H1 (cell line): ENCODE results near the gene TTC3. TPM values are rescaled to one million over a fixed set of nuclear protein-coding genes. Genes with fewer than 3 reads are reported as not detected.

Source experiments
- CTCF ChIA-PET: fragments of 300-600 bp; sonication (Branson Sonifier 250); formaldehyde crosslinking; loops from one replicate; lab custom pipeline; 2021; ENCODE audit not compliant: partially characterized antibody; lab: Charles Lee
- POLR2A ChIA-PET: fragments of 300-600 bp; sonication (Branson Sonifier 250); formaldehyde crosslinking; loops from one replicate; lab custom pipeline; 2021; ENCODE audit warnings: inconsistent platforms; ENCODE audit not compliant: partially characterized antibody; lab: Charles Lee
- DNase-seq, 2 experiments: peaks; one replicate each; pipeline versions ENCODE4 v3.0.0 to v3.0.0-alpha.2; 2010 to 2022; ENCODE audit warnings: low spot score in 2 of 2, low read depth in 1 of 2, mixed read lengths in 1 of 2
- FAIRE-seq: peaks from 2 replicates; lab custom pipeline; 2011; peaks lifted over from hg19 to GRCh38; lab: Jason Lieb, UNC
- H2AFZ ChIP-seq: 2 replicates; pipeline ENCODE4 v1.8.1; 2012; ENCODE audit warnings: low read length, inconsistent platforms
- H2AK5ac ChIP-seq: 2 replicates; pipeline ENCODE4 v1.6.1; 2013; ENCODE audit warnings: low read depth, low read length
- H2BK120ac ChIP-seq: replicated peaks from 2 replicates; pipeline ENCODE3; 2013; ENCODE audit warnings: low read depth, low read length, inconsistent platforms
- H2BK12ac ChIP-seq: 2 replicates; pipeline ENCODE4 v1.6.1; 2013; ENCODE audit warnings: low read depth, low read length
- H2BK15ac ChIP-seq: 2 replicates; pipeline ENCODE4 v1.6.1; 2013; ENCODE audit warnings: low read length
- H2BK20ac ChIP-seq: 2 replicates; pipeline ENCODE4 v1.6.1; 2013; ENCODE audit warnings: low read length
- H2BK5ac ChIP-seq: 2 replicates; pipeline ENCODE4 v1.6.1; 2013; ENCODE audit warnings: low read depth, low read length
- H3K14ac ChIP-seq: 2 replicates; pipeline ENCODE4 v1.6.1; 2013; ENCODE audit warnings: inconsistent platforms; ENCODE audit not compliant: insufficient read length
- H3K18ac ChIP-seq: 2 replicates; pipeline ENCODE4 v1.6.1; 2013; ENCODE audit warnings: low read length; ENCODE audit errors: extremely low read depth
- H3K23ac ChIP-seq: 2 replicates; pipeline ENCODE4 v1.6.1; 2013; ENCODE audit warnings: inconsistent platforms; ENCODE audit not compliant: insufficient read length
- H3K23me2 ChIP-seq: 2 replicates; pipeline ENCODE4 v1.6.1; 2013; ENCODE audit warnings: low read depth, low read length
- H3K27ac ChIP-seq: 2 replicates; pipeline ENCODE4 v1.6.1; 2011; ENCODE audit warnings: low read depth, low read length, inconsistent platforms
- H3K27me3 ChIP-seq, 4 experiments: replicated peaks in 1 of 4; 1 replicate in 1 of 4; 2 replicates in 3 of 4; pipeline versions ENCODE4 v1.6.1 to v1.8.1; 2011 to 2013; ENCODE audit warnings: low read length in 3 of 4, mild to moderate bottlenecking in 3 of 4, inconsistent platforms in 2 of 4, mixed read lengths in 2 of 4, moderate library complexity in 1 of 4; ENCODE audit not compliant: control insufficient read depth in 3 of 4, insufficient read depth in 3 of 4; ENCODE audit errors: extremely low read depth in 1 of 4
- H3K36me3 ChIP-seq, 4 experiments: 2 replicates each; pipeline versions ENCODE4 v1.6.1 to v1.8.1; 2011 to 2013; ENCODE audit warnings: mild to moderate bottlenecking in 4 of 4, low read length in 3 of 4, moderate library complexity in 2 of 4, control low read depth in 1 of 4, inconsistent platforms in 1 of 4; ENCODE audit not compliant: insufficient read depth in 4 of 4, control insufficient read depth in 2 of 4
- H3K4ac ChIP-seq: replicated peaks from 2 replicates; pipeline ENCODE3; 2013; ENCODE audit warnings: low read length, low read depth, mixed read lengths, inconsistent platforms; ENCODE audit not compliant: insufficient read length
- H3K4me1 ChIP-seq, 4 experiments: replicated peaks in 1 of 4; 1 replicate in 1 of 4; 2 replicates in 3 of 4; pipeline versions ENCODE4 v1.6.1 to v1.8.1; 2011 to 2013; ENCODE audit warnings: low read length in 3 of 4, inconsistent platforms in 2 of 4, mixed read lengths in 1 of 4; ENCODE audit not compliant: insufficient read depth in 4 of 4, control insufficient read depth in 3 of 4
- H3K4me2 ChIP-seq, 2 experiments: 2 replicates each; pipeline versions ENCODE4 v1.6.1 to v1.8.1; 2011 to 2013; ENCODE audit warnings: low read depth in 2 of 2, low read length in 2 of 2, control low read depth in 1 of 2, inconsistent platforms in 1 of 2, mild to moderate bottlenecking in 1 of 2; ENCODE audit not compliant: insufficient read depth in 1 of 2
- H3K4me3 ChIP-seq, 4 experiments: fragments of 200-600, 300-600 bp in 1 of 4; sonication (generic), shearing (Covaris generic), sonication (Bioruptor Twin) in 1 of 4; 2 replicates each; pipeline versions ENCODE4 v1.5.1 to v1.8.1; 2011 to 2016; ENCODE audit warnings: low read length in 4 of 4, low read depth in 3 of 4, control low read depth in 2 of 4, inconsistent platforms in 2 of 4, mild to moderate bottlenecking in 2 of 4, mixed read lengths in 1 of 4, moderate library complexity in 1 of 4; ENCODE audit not compliant: insufficient read depth in 2 of 4; ENCODE audit errors: extremely low read depth in 1 of 4
- H3K56ac ChIP-seq: replicated peaks from 2 replicates; pipeline ENCODE3; 2013; ENCODE audit warnings: low read depth, mild to moderate bottlenecking, mixed read lengths, low read length, inconsistent platforms; ENCODE audit not compliant: insufficient read length
- H3K79me1 ChIP-seq: 2 replicates; pipeline ENCODE4 v1.6.1; 2013; ENCODE audit warnings: low read depth, low read length, control low read depth
- H3K79me2 ChIP-seq, 2 experiments: 2 replicates each; pipeline versions ENCODE4 v1.6.1 to v1.8.1; 2012 to 2013; ENCODE audit warnings: low read length in 2 of 2, mild to moderate bottlenecking in 2 of 2, inconsistent platforms in 1 of 2; ENCODE audit not compliant: insufficient read depth in 2 of 2, control insufficient read depth in 1 of 2
- H3K9ac ChIP-seq, 4 experiments: replicated peaks in 1 of 4; 1 replicate in 1 of 4; 2 replicates in 3 of 4; pipeline versions ENCODE4 v1.6.1 to v1.8.1; 2011 to 2013; ENCODE audit warnings: low read depth in 3 of 4, low read length in 3 of 4, control low read depth in 2 of 4, mild to moderate bottlenecking in 2 of 4, moderate library complexity in 2 of 4, inconsistent platforms in 1 of 4; ENCODE audit errors: extremely low read depth in 1 of 4
- H3K9me3 ChIP-seq, 2 experiments: 2 replicates each; pipeline versions ENCODE4 v1.6.1 to v1.8.1; 2012 to 2013; ENCODE audit warnings: mild to moderate bottlenecking in 2 of 2, moderate library complexity in 2 of 2, control low read depth in 1 of 2, inconsistent platforms in 1 of 2, low read depth in 1 of 2, low read length in 1 of 2, mixed read lengths in 1 of 2; ENCODE audit not compliant: insufficient read depth in 2 of 2
- H4K20me1 ChIP-seq, 2 experiments: replicated peaks in 1 of 2; 2 replicates each; pipeline versions ENCODE3 to v1.8.1; 2011 to 2013; ENCODE audit warnings: inconsistent platforms in 2 of 2, low read length in 2 of 2, mild to moderate bottlenecking in 1 of 2; ENCODE audit not compliant: insufficient read depth in 2 of 2, control insufficient read depth in 1 of 2
- H4K5ac ChIP-seq: 2 replicates; pipeline ENCODE4 v1.6.1; 2013; ENCODE audit warnings: low read length, low read depth, mixed read lengths, inconsistent platforms; ENCODE audit not compliant: insufficient read length
- H4K8ac ChIP-seq: 2 replicates; pipeline ENCODE4 v1.8.0; 2013; ENCODE audit warnings: mild to moderate bottlenecking, moderate library complexity, low read length, inconsistent platforms; ENCODE audit not compliant: insufficient read depth; ENCODE audit errors: extremely low read depth
- H4K91ac ChIP-seq: replicated peaks from 2 replicates; pipeline ENCODE3; 2013; ENCODE audit warnings: low read length, mixed read lengths, inconsistent platforms; ENCODE audit not compliant: insufficient read length
- CBX8 ChIP-seq: fragments of 300-800, 300-1000 bp; sonication (generic); IDR thresholded peaks from 2 replicates; pipeline ENCODE4 v1.7.1; 2016; ENCODE audit warnings: low read depth, low read length, borderline replicate concordance
- GTF2F1 ChIP-seq: IDR thresholded peaks from 2 replicates; pipeline ENCODE4 v1.6.1; 2012; ENCODE audit warnings: low read depth, low read length, improper control_type of control experiment, borderline replicate concordance
- JUND ChIP-seq: IDR thresholded peaks from 2 replicates; pipeline ENCODE4 v1.6.1; 2011; ENCODE audit warnings: mild to moderate bottlenecking, improper control_type of control experiment, low read length
- SIRT6 ChIP-seq: IDR thresholded peaks from one replicate; pipeline ENCODE4 v1.7.1; 2012; ENCODE audit warnings: low read length, inconsistent platforms
- TAF1 ChIP-seq: IDR thresholded peaks from 2 replicates; pipeline ENCODE4 v1.6.1; 2011; ENCODE audit warnings: mild to moderate bottlenecking, low read depth, low read length
- WGBS, 2 experiments: shearing (Covaris generic) in 1 of 2; methylation state at CpG; one replicate each; pipeline versions ENCODE4 v1.1.6 to v1.1.7; 2013 to 2015; ENCODE audit warnings: low lambda C conversion rate in 2 of 2, mixed read lengths in 2 of 2, inconsistent platforms in 1 of 2, low coverage in 1 of 2, missing lambda C conversion rate in 1 of 2; ENCODE audit not compliant: insufficient replicate concordance in 2 of 2, insufficient coverage in 1 of 2, insufficient read length in 1 of 2; ENCODE audit errors: extremely low coverage in 1 of 2, missing lambda C conversion rate in 1 of 2; 5-methylcytosine and 5-hydroxymethylcytosine counted together
- polyA plus RNA-seq, 7 experiments: library from polyadenylated mRNA; depleted of rRNA in 3 of 7; stranded (reverse) in 5 of 7; unstranded in 2 of 7; fragments of >200 nt in 5 of 7; fragments of 200-250 nt in 2 of 7; gene quantifications; 1 replicate in 5 of 7; 2 replicates in 1 of 7; 4 replicates in 1 of 7; pipeline versions ENCODE4 v1.2.1 to v1.2.3, GENCODE V29; 2011 to 2013; ENCODE audit warnings: missing spikeins in 2 of 7, mixed read lengths in 2 of 7
- total RNA-seq: library from RNA; stranded (reverse); fragmentation: NEBNext Ultra II Directional; extraction: Animal tissue kit (Norgen Biotek cat#: 25700); gene quantifications from 2 replicates; pipeline ENCODE4 v1.2.1, GENCODE V29; 2021

The TTC3 gene
- total and polyA plus RNA-seq, 2 of the 8 experiments (the other 6 are each of a cell fraction or from before 2014, with no cell fraction given): 11.0 to 36.2 TPM

DNA sequence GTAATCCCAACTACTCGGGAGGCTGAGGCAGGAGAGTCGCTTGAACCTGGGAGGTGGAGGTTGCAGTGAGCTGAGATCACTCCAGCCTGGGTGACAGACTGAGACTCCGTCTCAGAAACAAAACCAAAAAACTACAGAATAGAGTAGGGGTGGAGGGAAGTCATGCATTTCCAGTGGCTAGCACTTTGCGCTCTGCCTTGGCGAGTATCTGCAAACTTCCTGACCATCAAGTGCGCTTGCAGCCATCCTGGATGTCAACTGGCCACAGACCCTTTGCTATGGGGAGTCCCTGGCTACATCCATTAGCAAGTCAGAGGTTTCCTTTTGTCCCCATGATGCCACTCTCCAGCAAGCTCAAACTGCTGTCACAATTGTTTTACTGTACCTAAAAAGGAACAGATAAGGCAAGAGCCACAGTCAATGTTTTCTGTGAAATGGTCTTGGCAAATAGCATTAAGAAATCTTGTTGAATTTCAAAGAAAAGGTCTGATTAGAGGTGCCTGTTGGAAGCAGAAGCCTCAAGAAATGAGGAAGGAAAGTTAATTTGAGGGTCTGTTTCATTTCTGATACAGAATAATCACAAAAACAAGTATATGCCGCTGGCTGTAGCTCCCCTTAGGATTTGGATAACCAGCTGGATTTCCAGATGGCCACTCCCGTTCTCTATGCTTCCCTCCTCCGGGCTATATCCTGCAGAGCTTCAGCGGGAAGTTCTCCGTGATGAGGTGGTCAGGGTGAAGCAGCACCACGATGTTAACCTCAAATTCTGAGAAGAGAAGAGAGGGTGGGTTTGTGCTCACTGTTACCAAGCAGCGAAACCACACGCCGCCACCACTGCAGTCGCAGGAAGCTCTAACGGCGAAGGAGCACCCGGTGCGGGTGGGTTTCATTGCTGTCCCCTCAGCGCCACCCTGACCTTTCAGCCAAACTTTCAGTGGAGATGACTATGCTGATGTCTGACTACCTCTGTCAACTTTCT lies 152.1 kb downstream of the TTC3 start:
- no peaks in the 10 kb centered on the region for H3K4me1 ChIP-seq
- H3K23me2 ChIP-seq: no peaks in the 10 kb centered on the region
- no peak overlapping the region for H3K23ac ChIP-seq
- H3K27ac ChIP-seq: no peak overlapping the region
- H3K36me3 ChIP-seq: peaks cover 18 to 61% (median 44%) of the 10 kb centered on the region in 4 experiments; a peak in 7 of 8 replicates
- no peak overlapping the region for H2AFZ ChIP-seq
- no peak overlapping the region for H4K91ac ChIP-seq
- H2BK12ac ChIP-seq: no peak overlapping the region
- TF ChIP-seq JUND (no peak), GTF2F1 (no peak), TAF1 (no peak), CBX8 (no peak), SIRT6 (no peak)
- H3K79me1 ChIP-seq: no peaks in the 10 kb centered on the region
- H3K4me3 ChIP-seq: no peak overlapping the region
- FAIRE-seq: no peak
- H3K4me2 ChIP-seq: no peak overlapping the region
- no peaks in the 10 kb centered on the region for H3K27me3 ChIP-seq
- H3K9me3 ChIP-seq: no peaks in the 10 kb centered on the region; a peak in 1 of 4 replicates
- H3K14ac ChIP-seq: no peak overlapping the region
- no peak overlapping the region for H2AK5ac ChIP-seq
- ChIA-PET POLR2A (interaction anchor here (1.3 to 1.4 kb wide), 2 partner anchors 9 to 141 kb away, joined by 3 to 4 read pairs; no protein-coding TSS in a partner anchor), CTCF (no interaction called here)
- no peak overlapping the region for H3K18ac ChIP-seq
- H4K20me1 ChIP-seq: no peaks in the 10 kb centered on the region
- H3K56ac ChIP-seq: no peak overlapping the region
- peak in 1 of 2 experiments; percentile 33 for DNase-seq
- no peak overlapping the region for H2BK20ac ChIP-seq
- H2BK120ac ChIP-seq: no peak overlapping the region
- H4K8ac ChIP-seq: no peak overlapping the region
- 95% methylated on average over 21 of the region's 21 CpGs; no CpG with 5 or more reads in 1 of the 2 experiments for WGBS, 2 experiments
- H2BK15ac ChIP-seq: no peak overlapping the region
- H2BK5ac ChIP-seq: no peak overlapping the region
- no peak overlapping the region for H4K5ac ChIP-seq
- H3K4ac ChIP-seq: no peak overlapping the region
- H3K79me2 ChIP-seq: no peaks in the 10 kb centered on the region
- no peak overlapping the region for H3K9ac ChIP-seq
